ENCODE results near the gene ZNF169. TPM values are rescaled to one million over a fixed set of nuclear protein-coding genes. Genes with fewer than 3 reads are reported as not detected.
A peak's percentile ranks its signal among the peaks of the same experiment; 100 is the strongest.
"Not testable (repeated sequence)": the region's sequence is repeated elsewhere in the genome, so short reads cannot be mapped to it uniquely, and the experiment has no call there.

Gene ZNF169
- total and polyA plus RNA-seq, 2 donors (not counting 3 experiments of a cell fraction or from before 2014, with no cell fraction given), result 5.4 to 7.7 TPM

DNA sequence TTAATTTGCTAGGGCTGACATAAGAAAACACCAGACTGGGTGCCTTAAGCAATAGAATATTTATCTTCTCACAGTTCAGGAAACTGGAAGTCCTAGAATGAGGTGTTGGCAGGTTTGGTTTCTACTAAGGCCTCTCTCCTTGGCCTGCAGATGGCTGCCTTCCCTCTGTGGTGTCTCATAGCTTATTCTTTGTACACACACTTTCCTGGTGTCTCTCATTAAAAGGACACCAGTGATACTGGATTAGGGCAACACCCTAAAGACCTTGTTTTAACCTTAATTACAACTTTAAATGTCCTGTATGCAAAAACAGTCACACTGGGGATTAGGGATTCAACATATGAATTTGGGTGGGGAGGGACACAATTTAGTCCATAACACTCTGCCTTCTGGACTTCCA, 44.2 kb downstream of the ZNF169 start:
- no TSS peak for BruUV-seq (replicated peaks)
- no peak overlapping the region for H2AFZ ChIP-seq (ENCODE audit: low read depth, low read length)
- ChIA-PET CTCF (interaction anchor here (0.6 kb wide), 1 partner anchor 504 kb away, joined by 3 read pairs; no protein-coding TSS in a partner anchor), POLR2A (no interaction called here)
- H3K9me1 ChIP-seq (replicated peaks; ENCODE audit: control insufficient read depth, extremely low read depth, insufficient read depth, low read length), result no peaks in the 10 kb centered on the region
- no peak overlapping the region for H3K9ac ChIP-seq (replicated peaks; ENCODE audit: extremely low read depth, insufficient read depth, low read length)
- intact Hi-C loops (cut with micrococcal nuclease), result no loop called here
- H4K20me1 ChIP-seq (replicated peaks; ENCODE audit: control insufficient read depth, extremely low read depth, insufficient read depth, low read length), result no peaks in the 10 kb centered on the region
- H3K27ac ChIP-seq (ENCODE audit: insufficient read depth, low read depth, low read length), result no peak overlapping the region
- H3K9me3 ChIP-seq (replicated peaks; ENCODE audit: control insufficient read depth, insufficient read depth, low read length), result no peaks in the 10 kb centered on the region
- no peak for TF ChIP-seq EZH2 (IDR thresholded peaks at IDR 0.05; ENCODE audit: borderline replicate concordance, low read depth, low read length, severe bottlenecking)
- no peak for TF ChIP-seq JUN (IDR thresholded peaks at IDR 0.05; ENCODE audit: borderline replicate concordance, insufficient read depth, insufficient read length, low read depth)
- TF ChIP-seq, protein P1, sequence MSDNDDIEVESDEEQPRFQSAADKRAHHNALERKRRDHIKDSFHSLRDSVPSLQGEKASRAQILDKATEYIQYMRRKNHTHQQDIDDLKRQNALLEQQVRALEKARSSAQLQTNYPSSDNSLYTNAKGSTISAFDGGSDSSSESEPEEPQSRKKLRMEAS (IDR thresholded peaks at IDR 0.05; ENCODE audit: insufficient read depth, insufficient read length), result no peak
- no peak for TF ChIP-seq POLR2A (IDR thresholded peaks at IDR 0.05; ENCODE audit: low read depth, low read length)
- no peak for TF ChIP-seq GATA2 (IDR thresholded peaks at IDR 0.05; ENCODE audit: insufficient read depth, insufficient read length, low read depth, low read length)
- no peak for TF ChIP-seq FOS (IDR thresholded peaks at IDR 0.05; ENCODE audit: borderline replicate concordance, insufficient read depth, low read length)
- TF ChIP-seq, protein P2, sequence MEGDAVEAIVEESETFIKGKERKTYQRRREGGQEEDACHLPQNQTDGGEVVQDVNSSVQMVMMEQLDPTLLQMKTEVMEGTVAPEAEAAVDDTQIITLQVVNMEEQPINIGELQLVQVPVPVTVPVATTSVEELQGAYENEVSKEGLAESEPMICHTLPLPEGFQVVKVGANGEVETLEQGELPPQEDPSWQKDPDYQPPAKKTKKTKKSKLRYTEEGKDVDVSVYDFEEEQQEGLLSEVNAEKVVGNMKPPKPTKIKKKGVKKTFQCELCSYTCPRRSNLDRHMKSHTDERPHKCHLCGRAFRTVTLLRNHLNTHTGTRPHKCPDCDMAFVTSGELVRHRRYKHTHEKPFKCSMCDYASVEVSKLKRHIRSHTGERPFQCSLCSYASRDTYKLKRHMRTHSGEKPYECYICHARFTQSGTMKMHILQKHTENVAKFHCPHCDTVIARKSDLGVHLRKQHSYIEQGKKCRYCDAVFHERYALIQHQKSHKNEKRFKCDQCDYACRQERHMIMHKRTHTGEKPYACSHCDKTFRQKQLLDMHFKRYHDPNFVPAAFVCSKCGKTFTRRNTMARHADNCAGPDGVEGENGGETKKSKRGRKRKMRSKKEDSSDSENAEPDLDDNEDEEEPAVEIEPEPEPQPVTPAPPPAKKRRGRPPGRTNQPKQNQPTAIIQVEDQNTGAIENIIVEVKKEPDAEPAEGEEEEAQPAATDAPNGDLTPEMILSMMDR (IDR thresholded peaks at IDR 0.05; ENCODE audit: extremely low read depth in 1 of 2, insufficient read depth in 1 of 2, low read depth in 1 of 2, low read length in 2 of 2), result no peak
- no peak for TF ChIP-seq POLR2AphosphoS5 (IDR thresholded peaks at IDR 0.05; ENCODE audit: insufficient read depth, low read depth, low read length)
- TF ChIP-seq MYC (IDR thresholded peaks at IDR 0.05; ENCODE audit: low read depth, low read length), result no peak
- no peak overlapping the region for H3K4me2 ChIP-seq (ENCODE audit: insufficient read depth, low read length)
- no peaks in the 10 kb centered on the region for H3K4me1 ChIP-seq (ENCODE audit: control insufficient read depth, extremely low read depth, insufficient read depth, low read length)
- H3K36me3 ChIP-seq (ENCODE audit: control insufficient read depth in 2 of 2, extremely low read depth in 1 of 2, insufficient read depth in 2 of 2, low read length in 2 of 2), result peaks cover 0 to 3% of the 10 kb centered on the region in 2 experiments
- no peak overlapping the region for H3K4me3 ChIP-seq (replicated peaks in 1 of 3; ENCODE audit: insufficient read depth in 1 of 3, low read depth in 1 of 3, low read length in 3 of 3)
- DNase-seq (ENCODE audit: low read depth, low spot score) (no peak), FAIRE-seq (no peak)
- dilution Hi-C loops (cut with MboI; ENCODE audit: extremely low pct_ligation_motif_present, low sequenced_read_pairs), result no loop called here
- H3K79me2 ChIP-seq (ENCODE audit: control insufficient read depth, insufficient read depth, low read length), result no peaks in the 10 kb centered on the region
- H3K27me3 ChIP-seq (ENCODE audit: control insufficient read depth in 2 of 2, insufficient read depth in 2 of 2, low read length in 2 of 2), result no peaks in the 10 kb centered on the region

DNA sequence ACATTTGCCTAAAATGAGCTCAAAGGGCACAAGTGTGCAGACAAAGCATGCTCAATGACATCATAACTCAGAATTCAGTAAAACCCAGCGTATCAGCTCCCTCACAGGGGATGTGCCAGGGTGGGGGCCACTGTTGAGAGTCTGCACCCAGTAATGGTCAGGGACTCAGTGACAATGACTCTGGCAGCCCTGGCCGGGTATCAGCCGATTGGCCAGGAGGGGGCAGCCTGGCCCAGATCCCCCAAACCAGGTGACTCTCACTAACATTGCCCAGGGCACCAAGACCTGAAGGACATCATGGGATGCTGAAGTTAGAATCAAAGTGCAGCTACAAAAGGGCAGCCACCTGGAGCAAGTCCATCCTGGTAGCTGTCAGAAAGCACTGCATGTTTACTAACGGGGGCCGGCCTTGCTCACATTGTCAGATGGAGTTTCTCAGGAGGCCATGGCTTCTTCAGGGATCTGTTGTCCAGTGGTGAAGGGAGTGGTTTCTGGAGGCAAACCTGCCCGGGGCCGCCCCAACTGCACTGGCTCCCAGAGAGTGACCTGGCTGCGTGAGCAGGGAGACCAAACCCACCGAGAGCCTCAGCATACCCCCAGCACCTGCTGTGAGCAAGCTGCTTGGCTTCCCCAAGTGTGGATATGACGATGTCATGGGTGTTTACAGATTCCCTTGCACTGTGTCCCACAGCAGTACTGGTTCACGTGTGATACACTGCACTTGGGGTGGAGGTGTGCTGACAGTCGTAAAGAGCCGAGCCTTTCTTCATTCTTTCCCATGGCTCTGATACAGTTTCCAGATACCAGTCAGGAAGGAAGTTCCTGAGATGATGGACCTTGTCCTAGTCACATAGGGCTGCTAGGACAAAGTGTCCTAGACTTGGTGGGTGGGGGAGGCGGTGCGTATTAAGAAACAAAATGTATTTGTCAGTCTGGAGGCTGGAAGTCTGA, 56.2 kb downstream of the ZNF169 start:
- intact Hi-C loops (cut with micrococcal nuclease); H3K79me2 ChIP-seq (ENCODE audit: control insufficient read depth, insufficient read depth, low read length); H3K9ac ChIP-seq (replicated peaks; ENCODE audit: extremely low read depth, insufficient read depth, low read length); DNase-seq (ENCODE audit: low read depth, low spot score); H4K20me1 ChIP-seq (replicated peaks; ENCODE audit: control insufficient read depth, extremely low read depth, insufficient read depth, low read length); H3K36me3 ChIP-seq (ENCODE audit: control insufficient read depth in 2 of 2, extremely low read depth in 1 of 2, insufficient read depth in 2 of 2, low read length in 2 of 2); H3K9me3 ChIP-seq (replicated peaks; ENCODE audit: control insufficient read depth, insufficient read depth, low read length); H3K27ac ChIP-seq (ENCODE audit: insufficient read depth, low read depth, low read length); H3K27me3 ChIP-seq (ENCODE audit: control insufficient read depth in 2 of 2, insufficient read depth in 2 of 2, low read length in 2 of 2); H3K9me1 ChIP-seq (replicated peaks; ENCODE audit: control insufficient read depth, extremely low read depth, insufficient read depth, low read length); CTCF ChIA-PET; H3K4me2 ChIP-seq (ENCODE audit: insufficient read depth, low read length); dilution Hi-C loops (cut with MboI; ENCODE audit: extremely low pct_ligation_motif_present, low sequenced_read_pairs); H3K4me3 ChIP-seq (replicated peaks in 1 of 3; ENCODE audit: insufficient read depth in 1 of 3, low read depth in 1 of 3, low read length in 3 of 3); BruUV-seq (replicated peaks); POLR2A ChIA-PET; H3K4me1 ChIP-seq (ENCODE audit: control insufficient read depth, extremely low read depth, insufficient read depth, low read length); H2AFZ ChIP-seq (ENCODE audit: low read depth, low read length): not testable (repeated sequence)
- FAIRE-seq, result peak; percentile 69

All from endothelial cell of umbilical vein (primary cell).